HTERT RPE-1 (cell line): Measurements from ENCODE around the gene TEKT2.

ENCODE experiments used
- in situ Hi-C: fragments of 300-500 bp; cut with MboI; formaldehyde crosslinking; loops from 4 replicates; pipeline ENCODE4 v1.14.3; 2020; ENCODE audit warnings: low sequenced_read_pairs

The TEKT2 gene

GRCh38 chr1:36126797-36127500 is 43.1 kb downstream of the TEKT2 start:
- in situ Hi-C loops = no loop called here

GRCh38 chr1:36128126-36128904 is 44.4 kb downstream of the TEKT2 start:
- in situ Hi-C loops = no loop called here

- in situ Hi-C loops = no loop called here
Observed at GRCh38 chr1:36128905-36129206, 45.0 kb downstream of the TEKT2 start.

- in situ Hi-C loops = no loop called here
Observed at GRCh38 chr1:36132029-36132428, 48.1 kb downstream of the TEKT2 start.

GRCh38 chr1:36133484-36133883 is 49.6 kb downstream of the TEKT2 start:
- in situ Hi-C loops = no loop called here

- in situ Hi-C loops = no loop called here
Observed at GRCh38 chr1:36134031-36134430, 50.1 kb downstream of the TEKT2 start.

GRCh38 chr1:36134505-36135329 is 50.8 kb downstream of the TEKT2 start:
- in situ Hi-C loops = no loop called here

GRCh38 chr1:36135330-36135667 is 51.4 kb downstream of the TEKT2 start:
- in situ Hi-C loops = no loop called here

GRCh38 chr1:36135796-36136195 is 51.9 kb downstream of the TEKT2 start:
- in situ Hi-C loops = no loop called here

GRCh38 chr1:36136535-36136934 is 52.6 kb downstream of the TEKT2 start:
- in situ Hi-C loops = no loop called here

GRCh38 chr1:36137226-36137625 is 53.3 kb downstream of the TEKT2 start:
- in situ Hi-C loops = no loop called here

- in situ Hi-C loops = no loop called here
Observed at GRCh38 chr1:36137776-36138175, 53.9 kb downstream of the TEKT2 start.
